GM23338 (cell line): ENCODE measurements around the gene CACNG8. TPM values are rescaled to one million over a fixed set of nuclear protein-coding genes. Genes with fewer than 3 reads are reported as not detected.

Source experiments
- ATAC-seq: fragments of 200-7000 bp; cut with Tn5 transposase; 3 replicates; pipeline ENCODE4 v1.9.1; 2020
- DNase-seq: peaks from one replicate; pipeline ENCODE4 v3.0.0-alpha.2; 2015; ENCODE audit warnings: low spot score
- H2AFZ ChIP-seq: fragments of 200-600 bp; sonication (generic); 2 replicates; pipeline ENCODE4 v1.8.0; 2016; ENCODE audit warnings: antibody characterized with exemption, mild to moderate bottlenecking, moderate library complexity
- H3F3A ChIP-seq: fragments of 200-600 bp; sonication (generic); replicated peaks from 2 replicates; pipeline ENCODE4 v1.8.0; 2017; ENCODE audit warnings: antibody characterized with exemption, mixed run types, low read depth
- H3K27ac ChIP-seq: fragments of 200-600 bp; sonication (generic); 2 replicates; pipeline ENCODE4 v1.6.1; 2016; ENCODE audit warnings: low read depth
- H3K27me3 ChIP-seq: fragments of 200-600 bp; sonication (generic); 2 replicates; pipeline ENCODE4 v1.8.0; 2016; ENCODE audit warnings: mild to moderate bottlenecking, mixed run types, moderate library complexity; ENCODE audit not compliant: insufficient read depth
- H3K36me3 ChIP-seq: fragments of 200-600 bp; sonication (generic); 2 replicates; pipeline ENCODE4 v1.8.0; 2016; ENCODE audit warnings: mild to moderate bottlenecking; ENCODE audit not compliant: insufficient read depth
- H3K4me1 ChIP-seq: fragments of 200-600 bp; sonication (generic); 2 replicates; pipeline ENCODE4 v1.8.0; 2016; ENCODE audit warnings: mild to moderate bottlenecking, moderate library complexity; ENCODE audit not compliant: insufficient read depth
- H3K4me2 ChIP-seq: fragments of 200-600 bp; sonication (generic); 2 replicates; pipeline ENCODE4 v1.7.1; 2017; ENCODE audit warnings: mixed run types
- H3K4me3 ChIP-seq: fragments of 200-600 bp; sonication (generic); 2 replicates; pipeline ENCODE4 v1.6.1; 2016; ENCODE audit warnings: mixed run types
- H3K79me2 ChIP-seq: fragments of 200-600 bp; sonication (generic); replicated peaks from 2 replicates; pipeline ENCODE4 v1.8.0; 2017; ENCODE audit warnings: mild to moderate bottlenecking; ENCODE audit not compliant: insufficient read depth
- H3K9me2 ChIP-seq: fragments of 200-600 bp; sonication (generic); 2 replicates; pipeline ENCODE4 v1.8.0; 2017; ENCODE audit not compliant: insufficient read depth
- H4K20me1 ChIP-seq: fragments of 200-600 bp; sonication (generic); replicated peaks from 2 replicates; pipeline ENCODE4 v1.8.0; 2017; ENCODE audit warnings: mild to moderate bottlenecking; ENCODE audit not compliant: insufficient read depth
- H3K27ac Mint-ChIP-seq: 2 replicates; pipeline ENCODE4 v1.8.0; 2020; ENCODE audit warnings: inconsistent platforms, mild to moderate bottlenecking, moderate library complexity, mixed read lengths
- H3K27me3 Mint-ChIP-seq: 3 replicates; pipeline ENCODE4 v1.8.0; 2022; ENCODE audit warnings: low read depth, mild to moderate bottlenecking, moderate library complexity, mixed read lengths, inconsistent platforms; ENCODE audit not compliant: insufficient read depth, poor library complexity
- H3K36me3 Mint-ChIP-seq: 3 replicates; pipeline ENCODE4 v1.8.0; 2021; ENCODE audit warnings: low read depth, mild to moderate bottlenecking, inconsistent platforms, moderate library complexity, mixed read lengths
- H3K4me1 Mint-ChIP-seq: 3 replicates; pipeline ENCODE4 v1.8.0; 2020; ENCODE audit warnings: mild to moderate bottlenecking, inconsistent platforms, mixed read lengths
- H3K4me3 Mint-ChIP-seq: 3 replicates; pipeline ENCODE4 v1.8.0; 2021; ENCODE audit warnings: moderate library complexity, mild to moderate bottlenecking, inconsistent platforms, mixed read lengths
- H3K9me3 Mint-ChIP-seq: 3 replicates; pipeline ENCODE4 v1.8.0; 2020; ENCODE audit warnings: moderate library complexity, mild to moderate bottlenecking, inconsistent platforms, mixed read lengths
- CREB1 ChIP-seq: fragments of 250-450 bp; sonication (Bioruptor Pico); IDR thresholded peaks from 2 replicates; pipeline ENCODE4 v1.5.0; 2020; ENCODE audit warnings: low read depth, mild to moderate bottlenecking, moderate library complexity
- ETS1 ChIP-seq: IDR thresholded peaks from 2 replicates; pipeline ENCODE4 v1.6.1; 2016; ENCODE audit warnings: antibody characterized with exemption
- EZH2phosphoT487 ChIP-seq: fragments of 200-600 bp; sonication (generic); IDR thresholded peaks from one replicate; pipeline ENCODE4 v1.8.1; 2018; ENCODE audit warnings: antibody characterized with exemption; ENCODE audit not compliant: unreplicated experiment
- JUNB ChIP-seq: IDR thresholded peaks from one replicate; pipeline ENCODE4 v1.6.1; 2016; ENCODE audit warnings: antibody characterized with exemption; ENCODE audit not compliant: unreplicated experiment
- POLR2AphosphoS5 ChIP-seq: IDR thresholded peaks from 2 replicates; pipeline ENCODE4 v1.6.1; 2016; ENCODE audit warnings: antibody characterized with exemption, low read depth
- ZNF114 ChIP-seq: fragments of 250-450 bp; sonication (Bioruptor Pico); IDR thresholded peaks from 2 replicates; pipeline ENCODE4 v1.5.0; 2020; ENCODE audit warnings: mild to moderate bottlenecking, moderate library complexity
- polyA plus RNA-seq: library from polyadenylated mRNA; unstranded; fragments of >200 nt; fragmentation: Nextera tagmentation; extraction: Ambion mirVana; gene quantifications from 2 replicates; pipeline ENCODE4 v1.2.1, GENCODE V29; 2016
- total RNA-seq: library from RNA; depleted of rRNA; stranded (reverse); fragments of >200 nt; shearing (Covaris generic); gene quantifications from 2 replicates; pipeline ENCODE4 v1.2.3, GENCODE V29; 2014
- TF ChIP-seq, protein P1 (sequence below): fragments of 250-450 bp; sonication (Bioruptor Pico); IDR thresholded peaks from 2 replicates; pipeline ENCODE4 v1.5.0; 2020; ENCODE audit warnings: mild to moderate bottlenecking, moderate library complexity

CACNG8 gene
- total and polyA plus RNA-seq, 2 experiments from 2014 or later = 2.2 to 3.9 TPM

DNA sequence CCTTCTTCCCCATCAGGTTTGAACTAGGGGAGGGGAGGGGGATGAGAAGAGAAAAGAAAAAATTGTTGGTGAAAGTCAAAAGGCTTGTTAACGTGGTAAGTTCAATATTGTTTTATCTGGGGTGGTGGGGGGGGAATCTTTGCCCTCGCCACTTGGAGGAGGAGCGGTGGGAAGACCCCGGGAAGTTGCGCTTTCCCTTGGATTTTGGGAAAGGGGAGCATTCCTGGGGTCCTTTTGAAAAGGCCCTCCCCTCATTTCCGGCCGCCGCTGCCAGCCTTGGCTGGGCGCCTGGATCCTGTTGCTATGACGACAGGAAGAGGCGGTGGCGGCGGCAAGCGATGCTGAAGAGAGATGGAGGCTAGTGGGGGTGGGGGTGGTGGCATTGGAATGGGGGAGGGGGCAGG is 4.6 kb upstream of the CACNG8 start:
- Histone ChIP-seq H3K36me3 (no peaks in the 10 kb centered on the region), H3K4me2 (peak overlapping the region; percentile 97), H3K9me2 (no peaks in the 10 kb centered on the region; the same call in 1 of the 2 replicates), H3K27me3 (no peaks in the 10 kb centered on the region; the same call in 1 of the 2 replicates), H2AFZ (no peak overlapping the region), H3K4me1 (peaks cover 41% of the 10 kb centered on the region), H3K79me2 (peaks cover 25% of the 10 kb centered on the region), H3K4me3 (peak overlapping the region; percentile 98), H3F3A (peaks cover 17% of the 10 kb centered on the region; the same call in 1 of the 2 replicates), H4K20me1 (no peaks in the 10 kb centered on the region), H3K27ac (peak overlapping the region; percentile 93)
- ATAC-seq (peak; percentile 50), DNase-seq (peak; percentile 96)
- H3K27me3 Mint-ChIP-seq = peaks cover 27% of the 10 kb centered on the region
- peak overlapping the region; percentile 84 for H3K4me3 Mint-ChIP-seq
- no peaks in the 10 kb centered on the region; the same call in 1 of the 3 replicates for H3K36me3 Mint-ChIP-seq
- TF ChIP-seq ETS1 (0 out of 2 replicates have a peak, but pooled peaks have one; percentile 33), ZNF114 (CRISPR knock-in tag) (no peak)
- peak overlapping the region; percentile 85 for H3K27ac Mint-ChIP-seq
- no peaks in the 10 kb centered on the region; the same call in 1 of the 3 replicates for H3K9me3 Mint-ChIP-seq
- H3K4me1 Mint-ChIP-seq = peaks cover 41% of the 10 kb centered on the region

- Histone ChIP-seq H3K27ac (peak overlapping the region; percentile 96), H3K27me3 (no peaks in the 10 kb centered on the region; the same call in 1 of the 2 replicates), H3K4me1 (peaks cover 45% of the 10 kb centered on the region), H3K4me2 (peak overlapping the region; percentile 100), H3K36me3 (no peaks in the 10 kb centered on the region), H3K4me3 (peak overlapping the region; percentile 98), H3K79me2 (peaks cover 27% of the 10 kb centered on the region), H2AFZ (no peak overlapping the region), H3K9me2 (no peaks in the 10 kb centered on the region), H3F3A (peaks cover 17% of the 10 kb centered on the region; the same call in 1 of the 2 replicates), H4K20me1 (peaks cover 2% of the 10 kb centered on the region; the same call in 1 of the 2 replicates)
- Mint-ChIP-seq H3K9me3 (no peaks in the 10 kb centered on the region; the same call in 2 of the 3 replicates), H3K27me3 (peaks cover 32% of the 10 kb centered on the region), H3K4me3 (peak overlapping the region; percentile 84), H3K27ac (peak overlapping the region; percentile 92), H3K36me3 (peaks cover 7% of the 10 kb centered on the region), H3K4me1 (peaks cover 48% of the 10 kb centered on the region)
- ATAC-seq (peak; percentile 12), DNase-seq (peak; percentile 94)
- no peak for TF ChIP-seq EZH2phosphoT487
- peak; percentile 41; the same call in 1 of the 2 replicates for TF ChIP-seq POLR2AphosphoS5
Observed at GRCh38 chr19:53958823-53959757, 3.6 kb upstream of the CACNG8 start.

GRCh38 chr19:53960187-53960586 is 2.5 kb upstream of the CACNG8 start:
- H3K27me3 ChIP-seq = no peaks in the 10 kb centered on the region; the same call in 1 of the 2 replicates
- H3K9me2 ChIP-seq = no peaks in the 10 kb centered on the region
- H4K20me1 ChIP-seq = peaks cover 10% of the 10 kb centered on the region
- peak overlapping the region; percentile 98 for H3K4me3 ChIP-seq
- H3K27ac ChIP-seq = peak overlapping the region; percentile 92
- peak overlapping the region; percentile 100 for H3K4me2 ChIP-seq
- Mint-ChIP-seq H3K9me3 (no peaks in the 10 kb centered on the region; the same call in 2 of the 3 replicates), H3K4me3 (peak overlapping the region; percentile 84), H3K27ac (peak overlapping the region; percentile 87), H3K4me1 (peaks cover 55% of the 10 kb centered on the region), H3K27me3 (peaks cover 32% of the 10 kb centered on the region), H3K36me3 (peaks cover 18% of the 10 kb centered on the region)
- DNase-seq (peak; percentile 59), ATAC-seq (peak; percentile 15)
- H3K79me2 ChIP-seq = peaks cover 38% of the 10 kb centered on the region
- no peak overlapping the region for H2AFZ ChIP-seq
- H3K4me1 ChIP-seq = peaks cover 43% of the 10 kb centered on the region
- H3K36me3 ChIP-seq = no peaks in the 10 kb centered on the region
- peaks cover 13% of the 10 kb centered on the region; the same call in 1 of the 2 replicates for H3F3A ChIP-seq
- TF ChIP-seq, protein P1, sequence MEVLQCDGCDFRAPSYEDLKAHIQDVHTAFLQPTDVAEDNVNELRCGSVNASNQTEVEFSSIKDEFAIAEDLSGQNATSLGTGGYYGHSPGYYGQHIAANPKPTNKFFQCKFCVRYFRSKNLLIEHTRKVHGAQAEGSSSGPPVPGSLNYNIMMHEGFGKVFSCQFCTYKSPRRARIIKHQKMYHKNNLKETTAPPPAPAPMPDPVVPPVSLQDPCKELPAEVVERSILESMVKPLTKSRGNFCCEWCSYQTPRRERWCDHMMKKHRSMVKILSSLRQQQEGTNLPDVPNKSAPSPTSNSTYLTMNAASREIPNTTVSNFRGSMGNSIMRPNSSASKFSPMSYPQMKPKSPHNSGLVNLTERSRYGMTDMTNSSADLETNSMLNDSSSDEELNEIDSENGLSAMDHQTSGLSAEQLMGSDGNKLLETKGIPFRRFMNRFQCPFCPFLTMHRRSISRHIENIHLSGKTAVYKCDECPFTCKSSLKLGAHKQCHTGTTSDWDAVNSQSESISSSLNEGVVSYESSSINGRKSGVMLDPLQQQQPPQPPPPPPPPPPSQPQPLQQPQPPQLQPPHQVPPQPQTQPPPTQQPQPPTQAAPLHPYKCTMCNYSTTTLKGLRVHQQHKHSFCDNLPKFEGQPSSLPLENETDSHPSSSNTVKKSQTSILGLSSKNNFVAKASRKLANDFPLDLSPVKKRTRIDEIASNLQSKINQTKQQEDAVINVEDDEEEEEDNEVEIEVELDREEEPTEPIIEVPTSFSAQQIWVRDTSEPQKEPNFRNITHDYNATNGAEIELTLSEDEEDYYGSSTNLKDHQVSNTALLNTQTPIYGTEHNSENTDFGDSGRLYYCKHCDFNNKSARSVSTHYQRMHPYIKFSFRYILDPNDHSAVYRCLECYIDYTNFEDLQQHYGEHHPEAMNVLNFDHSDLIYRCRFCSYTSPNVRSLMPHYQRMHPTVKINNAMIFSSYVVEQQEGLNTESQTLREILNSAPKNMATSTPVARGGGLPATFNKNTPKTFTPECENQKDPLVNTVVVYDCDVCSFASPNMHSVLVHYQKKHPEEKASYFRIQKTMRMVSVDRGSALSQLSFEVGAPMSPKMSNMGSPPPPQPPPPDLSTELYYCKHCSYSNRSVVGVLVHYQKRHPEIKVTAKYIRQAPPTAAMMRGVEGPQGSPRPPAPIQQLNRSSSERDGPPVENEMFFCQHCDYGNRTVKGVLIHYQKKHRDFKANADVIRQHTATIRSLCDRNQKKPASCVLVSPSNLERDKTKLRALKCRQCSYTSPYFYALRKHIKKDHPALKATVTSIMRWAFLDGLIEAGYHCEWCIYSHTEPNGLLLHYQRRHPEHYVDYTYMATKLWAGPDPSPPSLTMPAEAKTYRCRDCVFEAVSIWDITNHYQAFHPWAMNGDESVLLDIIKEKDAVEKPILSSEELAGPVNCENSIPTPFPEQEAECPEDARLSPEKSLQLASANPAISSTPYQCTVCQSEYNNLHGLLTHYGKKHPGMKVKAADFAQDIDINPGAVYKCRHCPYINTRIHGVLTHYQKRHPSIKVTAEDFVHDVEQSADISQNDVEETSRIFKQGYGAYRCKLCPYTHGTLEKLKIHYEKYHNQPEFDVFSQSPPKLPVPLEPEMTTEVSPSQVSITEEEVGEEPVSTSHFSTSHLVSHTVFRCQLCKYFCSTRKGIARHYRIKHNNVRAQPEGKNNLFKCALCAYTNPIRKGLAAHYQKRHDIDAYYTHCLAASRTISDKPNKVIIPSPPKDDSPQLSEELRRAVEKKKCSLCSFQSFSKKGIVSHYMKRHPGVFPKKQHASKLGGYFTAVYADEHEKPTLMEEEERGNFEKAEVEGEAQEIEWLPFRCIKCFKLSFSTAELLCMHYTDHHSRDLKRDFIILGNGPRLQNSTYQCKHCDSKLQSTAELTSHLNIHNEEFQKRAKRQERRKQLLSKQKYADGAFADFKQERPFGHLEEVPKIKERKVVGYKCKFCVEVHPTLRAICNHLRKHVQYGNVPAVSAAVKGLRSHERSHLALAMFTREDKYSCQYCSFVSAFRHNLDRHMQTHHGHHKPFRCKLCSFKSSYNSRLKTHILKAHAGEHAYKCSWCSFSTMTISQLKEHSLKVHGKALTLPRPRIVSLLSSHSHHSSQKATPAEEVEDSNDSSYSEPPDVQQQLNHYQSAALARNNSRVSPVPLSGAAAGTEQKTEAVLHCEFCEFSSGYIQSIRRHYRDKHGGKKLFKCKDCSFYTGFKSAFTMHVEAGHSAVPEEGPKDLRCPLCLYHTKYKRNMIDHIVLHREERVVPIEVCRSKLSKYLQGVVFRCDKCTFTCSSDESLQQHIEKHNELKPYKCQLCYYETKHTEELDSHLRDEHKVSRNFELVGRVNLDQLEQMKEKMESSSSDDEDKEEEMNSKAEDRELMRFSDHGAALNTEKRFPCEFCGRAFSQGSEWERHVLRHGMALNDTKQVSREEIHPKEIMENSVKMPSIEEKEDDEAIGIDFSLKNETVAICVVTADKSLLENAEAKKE (CRISPR knock-in tag) = no peak
- TF ChIP-seq CREB1 (CRISPR knock-in tag) (no peak), JUNB (no peak), EZH2phosphoT487 (no peak)
